GM12801 (cell line): ENCODE measurements around the gene LSAMP.

ENCODE experiments used
- CTCF ChIP-seq: IDR thresholded peaks from one replicate; pipeline ENCODE4 v1.5.1; 2011; ENCODE audit warnings: control low read depth; ENCODE audit not compliant: insufficient read length; ENCODE audit errors: extremely low read depth

Gene LSAMP

GRCh38 chr3:115760716-115761115 is 684.6 kb downstream of the LSAMP start:
- no peak for TF ChIP-seq CTCF

DNA sequence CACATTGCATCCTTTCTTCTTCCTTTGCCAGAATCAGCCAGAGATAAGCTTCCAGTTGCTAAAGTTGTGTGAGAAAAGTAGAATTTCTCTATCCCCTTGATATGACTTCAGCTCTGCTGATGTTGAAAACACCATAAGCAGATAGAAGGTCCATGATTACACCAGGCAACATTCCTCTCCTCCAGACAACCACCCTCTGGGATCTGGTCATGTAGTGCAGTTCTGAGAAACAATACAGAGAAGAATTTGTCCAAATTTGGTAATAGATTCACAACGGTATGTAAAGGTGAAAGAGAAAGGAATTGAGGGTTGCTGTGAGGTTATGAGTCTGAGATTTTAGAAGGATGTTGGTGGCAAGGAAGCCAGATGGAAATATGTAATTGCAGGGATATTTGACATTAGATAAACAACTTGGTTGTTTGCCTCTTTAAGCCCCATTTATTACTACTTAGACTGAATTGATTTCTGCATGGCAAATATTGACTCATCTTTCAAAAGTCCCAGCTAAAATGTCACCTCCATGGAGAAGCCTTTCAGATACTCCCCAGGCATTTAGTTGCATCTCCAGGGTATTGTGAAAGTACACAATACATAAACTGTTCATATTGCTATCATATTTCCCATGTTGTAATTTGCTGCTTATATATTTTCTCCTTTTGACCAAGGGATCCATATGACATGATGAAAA is 687.1 kb downstream of the LSAMP start:
- TF ChIP-seq CTCF, result no peak
